WI38 (cell line): ENCODE data around the gene DLAT.
"Not testable (repeated sequence)": the region's sequence is repeated elsewhere in the genome, so short reads cannot be mapped to it uniquely, and the experiment has no call there.

Source experiments
- H3K4me3 ChIP-seq: 2 replicates; pipeline ENCODE4 v1.5.1; 2011; ENCODE audit warnings: low read depth, mild to moderate bottlenecking, control low read depth, low read length
- TF ChIP-seq, protein P1 (sequence below): IDR thresholded peaks from 2 replicates; pipeline ENCODE4 v1.5.1; 2012; ENCODE audit warnings: low read depth, mild to moderate bottlenecking, control low read depth, low read length

DLAT gene

DNA sequence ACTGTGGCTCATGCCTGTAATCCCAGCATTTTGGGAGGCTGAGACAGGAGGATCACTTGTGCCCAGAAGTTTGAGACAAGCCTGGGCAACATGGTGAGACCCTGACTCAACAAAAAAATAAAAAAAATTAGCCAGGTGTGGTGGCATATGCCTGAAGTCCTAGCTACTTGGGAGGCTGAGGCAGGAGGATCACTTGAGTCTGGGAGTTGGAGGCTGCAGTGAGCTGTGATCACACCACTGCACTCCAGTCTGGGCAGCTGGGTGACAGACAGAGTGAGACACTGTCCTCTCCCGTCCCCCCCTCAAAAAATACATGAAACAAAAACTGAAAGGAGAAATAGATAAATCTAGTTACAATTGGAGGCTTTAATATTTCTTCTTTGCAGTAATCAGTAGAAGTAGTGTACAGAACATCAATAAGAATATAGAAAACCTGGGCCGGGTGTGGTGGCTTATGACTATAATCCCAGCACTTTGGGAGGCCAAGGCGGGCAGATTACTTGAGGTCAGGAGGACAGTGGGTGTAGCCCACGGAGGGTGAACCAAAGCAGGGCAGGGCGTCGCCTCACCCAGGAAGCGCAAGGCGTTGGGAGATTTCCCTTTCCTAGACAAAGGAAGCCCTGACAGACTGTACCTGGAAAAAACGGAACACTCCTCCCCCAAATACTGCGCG is 19.6 kb upstream of the DLAT start:
- TF ChIP-seq, protein P1, sequence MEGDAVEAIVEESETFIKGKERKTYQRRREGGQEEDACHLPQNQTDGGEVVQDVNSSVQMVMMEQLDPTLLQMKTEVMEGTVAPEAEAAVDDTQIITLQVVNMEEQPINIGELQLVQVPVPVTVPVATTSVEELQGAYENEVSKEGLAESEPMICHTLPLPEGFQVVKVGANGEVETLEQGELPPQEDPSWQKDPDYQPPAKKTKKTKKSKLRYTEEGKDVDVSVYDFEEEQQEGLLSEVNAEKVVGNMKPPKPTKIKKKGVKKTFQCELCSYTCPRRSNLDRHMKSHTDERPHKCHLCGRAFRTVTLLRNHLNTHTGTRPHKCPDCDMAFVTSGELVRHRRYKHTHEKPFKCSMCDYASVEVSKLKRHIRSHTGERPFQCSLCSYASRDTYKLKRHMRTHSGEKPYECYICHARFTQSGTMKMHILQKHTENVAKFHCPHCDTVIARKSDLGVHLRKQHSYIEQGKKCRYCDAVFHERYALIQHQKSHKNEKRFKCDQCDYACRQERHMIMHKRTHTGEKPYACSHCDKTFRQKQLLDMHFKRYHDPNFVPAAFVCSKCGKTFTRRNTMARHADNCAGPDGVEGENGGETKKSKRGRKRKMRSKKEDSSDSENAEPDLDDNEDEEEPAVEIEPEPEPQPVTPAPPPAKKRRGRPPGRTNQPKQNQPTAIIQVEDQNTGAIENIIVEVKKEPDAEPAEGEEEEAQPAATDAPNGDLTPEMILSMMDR = no peak
- no peak overlapping the region for H3K4me3 ChIP-seq

DNA sequence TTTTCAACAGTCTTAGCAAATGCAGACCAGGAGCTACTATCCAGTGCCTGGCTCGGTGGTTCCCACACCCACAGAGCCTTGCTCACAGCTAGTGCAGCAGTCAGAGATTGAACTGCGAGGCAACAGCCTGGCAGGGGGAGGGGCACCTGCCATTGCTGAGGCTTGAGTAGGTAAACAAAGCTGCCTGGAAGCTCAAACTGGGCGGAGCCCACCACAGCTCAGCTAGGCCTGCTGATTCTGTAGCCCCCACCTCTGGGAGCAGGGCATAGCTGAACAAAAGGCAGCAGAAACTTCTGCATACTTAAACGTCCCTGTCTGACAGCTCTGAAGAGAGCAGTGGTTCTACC is 19.1 kb upstream of the DLAT start:
- not testable (repeated sequence) for H3K4me3 ChIP-seq

DNA sequence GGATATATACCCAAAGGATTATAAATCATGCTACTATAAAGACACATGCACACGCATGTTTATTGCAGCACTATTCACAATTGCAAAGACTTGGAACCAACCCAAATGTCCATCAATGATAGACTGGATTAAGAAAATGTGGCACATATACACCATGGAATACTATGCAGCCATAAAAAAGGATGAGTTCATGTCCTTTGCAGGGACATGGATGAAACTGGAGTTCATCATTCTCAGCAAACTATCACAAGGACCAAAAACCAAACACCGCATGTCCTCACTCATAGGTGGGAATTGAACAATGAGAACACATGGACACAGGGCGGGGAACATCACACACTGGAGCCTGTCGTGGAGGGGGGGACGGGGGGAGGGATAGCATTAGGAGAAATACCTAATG is 13.8 kb upstream of the DLAT start:
- H3K4me3 ChIP-seq = not testable (repeated sequence)

DNA sequence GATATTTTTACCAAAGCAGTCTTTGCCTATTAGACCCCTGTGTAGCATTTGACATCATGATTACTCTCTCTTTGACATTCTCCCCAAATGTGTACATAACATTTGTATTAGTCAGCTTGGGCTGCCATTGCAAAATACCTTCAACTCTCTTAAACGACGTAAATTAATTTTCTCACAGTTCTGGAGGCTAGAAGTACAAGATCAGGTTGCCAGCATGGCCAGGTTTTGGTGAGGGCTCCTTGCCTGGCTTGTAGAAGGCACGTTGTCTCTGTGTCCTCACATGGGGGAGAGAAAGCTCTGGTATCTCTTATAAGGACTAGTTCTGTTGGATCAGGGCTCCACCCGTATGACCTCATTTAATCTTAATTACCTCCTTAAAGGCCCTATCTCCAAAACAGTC is 12.3 kb upstream of the DLAT start:
- TF ChIP-seq, protein P1 = no peak
- H3K4me3 ChIP-seq = no peak overlapping the region

DNA sequence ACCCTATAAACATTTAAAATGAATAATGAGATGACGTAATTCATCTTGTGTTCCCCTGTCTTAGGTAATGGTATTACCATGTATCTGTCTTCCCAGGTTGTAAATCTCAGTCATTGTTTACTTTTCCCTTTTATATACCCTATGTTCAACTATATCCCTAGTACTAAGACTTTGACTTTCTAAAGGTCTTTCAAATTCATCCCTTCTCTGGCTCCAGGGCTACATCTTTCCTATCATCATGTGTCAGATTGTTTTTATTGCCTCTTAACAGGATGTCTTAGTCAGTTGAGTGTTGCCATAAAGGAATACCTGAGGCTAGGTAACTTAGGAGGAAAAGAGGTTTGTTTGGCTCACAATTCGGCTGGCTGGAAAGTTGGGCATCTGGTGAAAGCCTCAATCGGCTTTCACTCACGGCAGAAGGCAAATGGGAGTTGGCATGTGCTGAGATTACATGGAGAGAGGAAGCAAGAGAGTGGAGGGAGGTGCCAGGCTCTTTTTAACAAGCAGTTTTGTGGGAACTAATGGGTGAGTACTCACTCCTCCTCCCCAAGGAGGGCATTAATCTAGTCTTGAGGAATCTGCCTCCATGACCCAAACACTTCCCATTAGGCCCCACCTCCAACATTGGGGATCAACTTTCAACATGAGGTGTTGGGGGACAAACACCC is 11.6 kb upstream of the DLAT start:
- no peak overlapping the region for H3K4me3 ChIP-seq
- TF ChIP-seq, protein P1 = no peak

DNA sequence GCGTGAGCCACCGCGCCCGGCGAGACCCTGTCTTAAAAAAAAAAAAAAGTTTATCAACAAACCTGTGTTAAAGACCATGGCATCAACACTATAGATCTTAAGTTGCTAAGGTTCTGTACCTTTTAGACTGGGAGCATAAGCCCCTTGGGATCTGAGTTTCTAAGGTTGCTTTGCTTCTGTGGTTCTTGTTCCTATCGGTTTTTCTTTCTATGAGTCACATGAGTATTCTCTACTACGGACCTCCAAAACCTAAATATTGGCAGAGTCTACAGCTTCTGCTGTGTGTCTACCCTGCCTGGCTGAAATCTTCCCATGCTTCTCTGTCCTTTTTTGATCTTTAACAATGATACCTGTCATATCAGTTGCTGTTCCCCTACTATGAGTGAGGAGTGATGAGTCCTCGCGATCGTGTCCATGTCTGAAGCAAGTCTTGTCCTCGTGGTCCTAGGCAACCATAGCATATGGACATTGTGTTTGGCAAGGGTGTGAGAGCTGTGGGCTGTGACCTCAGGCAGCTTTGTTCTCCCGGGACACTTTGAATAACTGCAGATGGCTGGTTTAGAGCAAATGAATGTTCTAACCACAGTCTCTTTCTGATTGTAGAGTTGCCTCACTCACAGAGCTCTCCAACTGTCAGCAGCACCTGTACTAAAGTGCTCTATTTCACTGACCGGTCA is 9.0 kb upstream of the DLAT start:
- H3K4me3 ChIP-seq = no peak overlapping the region
- TF ChIP-seq, protein P1 = no peak

DNA sequence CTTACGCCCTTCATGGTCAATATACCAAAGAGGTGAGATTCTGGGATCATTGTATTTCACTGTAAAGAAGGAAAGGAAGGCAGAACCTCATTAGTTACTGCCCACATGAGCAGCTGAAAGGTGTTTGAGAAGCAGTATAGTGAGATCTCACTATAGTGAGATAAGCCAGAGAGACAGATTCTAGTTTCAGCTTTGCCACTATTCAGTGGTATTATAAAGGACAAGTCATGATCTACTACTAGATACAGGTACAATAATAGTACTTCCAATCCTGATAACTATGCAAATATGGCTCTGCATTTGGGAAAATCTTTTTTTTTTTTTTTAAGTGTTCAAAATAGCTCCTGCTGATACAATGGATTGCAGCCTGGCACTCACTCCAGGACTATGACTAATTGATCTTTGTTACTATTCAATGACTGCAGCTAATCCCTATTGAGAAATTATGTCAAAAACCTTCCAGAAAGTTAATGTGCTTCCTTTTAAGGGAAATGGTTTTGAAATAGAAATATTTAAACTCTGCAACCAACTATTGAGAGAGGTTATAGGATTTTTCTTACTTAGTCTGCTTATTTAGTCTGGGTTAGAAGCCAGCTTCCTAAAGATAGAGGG is 8.3 kb upstream of the DLAT start:
- TF ChIP-seq, protein P1 = no peak
- H3K4me3 ChIP-seq = no peak overlapping the region

DNA sequence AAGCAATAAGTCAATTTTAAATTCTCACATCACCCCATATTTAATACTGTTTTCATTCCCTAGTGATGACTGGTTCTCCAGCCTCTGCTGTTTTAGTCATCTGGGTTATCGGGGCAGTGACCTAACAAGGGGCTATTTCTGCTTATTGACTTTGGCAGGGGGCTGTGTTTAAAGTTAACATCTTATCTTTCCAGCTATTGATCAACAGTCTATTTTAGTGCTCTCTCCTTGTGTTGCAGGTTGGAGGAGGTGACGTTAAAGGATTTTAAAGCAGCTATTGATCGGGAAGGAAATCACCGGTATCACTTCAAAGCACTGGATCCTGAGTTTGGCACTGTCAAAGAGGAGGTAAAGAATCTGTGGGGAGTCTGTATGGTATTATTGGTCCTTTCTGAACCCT is 7.7 kb upstream of the DLAT start:
- no peak overlapping the region for H3K4me3 ChIP-seq
- TF ChIP-seq, protein P1 = no peak
